Measurements from ENCODE around the gene C11orf21.

Gene C11orf21

GRCh38 chr11:2263724-2264360, 37.9 kb downstream of the C11orf21 start:
- no peaks in the 10 kb centered on the region for H3K9me2 ChIP-seq (replicated peaks; ENCODE audit: control insufficient read depth, low read length)
- H3K4me3 ChIP-seq (ENCODE audit: low read length): no peak overlapping the region
- no peak overlapping the region for H3K4me2 ChIP-seq (ENCODE audit: low read length)
- no peaks in the 10 kb centered on the region for H3K9me3 ChIP-seq (ENCODE audit: control insufficient read depth, insufficient read depth, low read length)
- H3K36me3 ChIP-seq (ENCODE audit: control insufficient read depth, low read length): no peaks in the 10 kb centered on the region
- H3K79me2 ChIP-seq (ENCODE audit: control insufficient read depth, low read length): no peaks in the 10 kb centered on the region
- no peaks in the 10 kb centered on the region for H4K20me1 ChIP-seq (ENCODE audit: control insufficient read depth, insufficient read depth, low read depth, low read length)
- H3K27ac ChIP-seq (ENCODE audit: low read depth, low read length): no peak overlapping the region
- no peak for TF ChIP-seq EZH2phosphoT487 (IDR thresholded peaks at IDR 0.05; ENCODE audit: borderline replicate concordance, low read length)
- TF ChIP-seq, protein P1, sequence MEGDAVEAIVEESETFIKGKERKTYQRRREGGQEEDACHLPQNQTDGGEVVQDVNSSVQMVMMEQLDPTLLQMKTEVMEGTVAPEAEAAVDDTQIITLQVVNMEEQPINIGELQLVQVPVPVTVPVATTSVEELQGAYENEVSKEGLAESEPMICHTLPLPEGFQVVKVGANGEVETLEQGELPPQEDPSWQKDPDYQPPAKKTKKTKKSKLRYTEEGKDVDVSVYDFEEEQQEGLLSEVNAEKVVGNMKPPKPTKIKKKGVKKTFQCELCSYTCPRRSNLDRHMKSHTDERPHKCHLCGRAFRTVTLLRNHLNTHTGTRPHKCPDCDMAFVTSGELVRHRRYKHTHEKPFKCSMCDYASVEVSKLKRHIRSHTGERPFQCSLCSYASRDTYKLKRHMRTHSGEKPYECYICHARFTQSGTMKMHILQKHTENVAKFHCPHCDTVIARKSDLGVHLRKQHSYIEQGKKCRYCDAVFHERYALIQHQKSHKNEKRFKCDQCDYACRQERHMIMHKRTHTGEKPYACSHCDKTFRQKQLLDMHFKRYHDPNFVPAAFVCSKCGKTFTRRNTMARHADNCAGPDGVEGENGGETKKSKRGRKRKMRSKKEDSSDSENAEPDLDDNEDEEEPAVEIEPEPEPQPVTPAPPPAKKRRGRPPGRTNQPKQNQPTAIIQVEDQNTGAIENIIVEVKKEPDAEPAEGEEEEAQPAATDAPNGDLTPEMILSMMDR (IDR thresholded peaks at IDR 0.05; ENCODE audit: low read depth, low read length, poor library complexity, severe bottlenecking): no peak
- H3K4me1 ChIP-seq (ENCODE audit: control insufficient read depth, low read length): peaks cover 17% of the 10 kb centered on the region
- H3F3A ChIP-seq (ENCODE audit: control insufficient read depth, insufficient read depth): peaks cover 3% of the 10 kb centered on the region; the same call in 1 of the 2 replicates
- H3K27me3 ChIP-seq (ENCODE audit: control insufficient read depth, low read length): peaks cover 5% of the 10 kb centered on the region

GRCh38 chr11:2263071-2263565, 38.6 kb downstream of the C11orf21 start:
- no peaks in the 10 kb centered on the region for H3K36me3 ChIP-seq (ENCODE audit: control insufficient read depth, low read length)
- no peak overlapping the region for H3K4me3 ChIP-seq (ENCODE audit: low read length)
- peaks cover 17% of the 10 kb centered on the region for H3K4me1 ChIP-seq (ENCODE audit: control insufficient read depth, low read length)
- no peak overlapping the region for H3K27ac ChIP-seq (ENCODE audit: low read depth, low read length)
- TF ChIP-seq, protein P1 (IDR thresholded peaks at IDR 0.05; ENCODE audit: low read depth, low read length, poor library complexity, severe bottlenecking): no peak
- TF ChIP-seq EZH2phosphoT487 (IDR thresholded peaks at IDR 0.05; ENCODE audit: borderline replicate concordance, low read length): no peak
- no peaks in the 10 kb centered on the region for H4K20me1 ChIP-seq (ENCODE audit: control insufficient read depth, insufficient read depth, low read depth, low read length)
- H3K9me3 ChIP-seq (ENCODE audit: control insufficient read depth, insufficient read depth, low read length): no peaks in the 10 kb centered on the region
- H3K4me2 ChIP-seq (ENCODE audit: low read length): no peak overlapping the region
- no peaks in the 10 kb centered on the region for H3K27me3 ChIP-seq (ENCODE audit: control insufficient read depth, low read length)
- no peaks in the 10 kb centered on the region for H3K79me2 ChIP-seq (ENCODE audit: control insufficient read depth, low read length)
- peaks cover 3% of the 10 kb centered on the region; the same call in 1 of the 2 replicates for H3F3A ChIP-seq (ENCODE audit: control insufficient read depth, insufficient read depth)
- H3K9me2 ChIP-seq (replicated peaks; ENCODE audit: control insufficient read depth, low read length): no peaks in the 10 kb centered on the region

DNA sequence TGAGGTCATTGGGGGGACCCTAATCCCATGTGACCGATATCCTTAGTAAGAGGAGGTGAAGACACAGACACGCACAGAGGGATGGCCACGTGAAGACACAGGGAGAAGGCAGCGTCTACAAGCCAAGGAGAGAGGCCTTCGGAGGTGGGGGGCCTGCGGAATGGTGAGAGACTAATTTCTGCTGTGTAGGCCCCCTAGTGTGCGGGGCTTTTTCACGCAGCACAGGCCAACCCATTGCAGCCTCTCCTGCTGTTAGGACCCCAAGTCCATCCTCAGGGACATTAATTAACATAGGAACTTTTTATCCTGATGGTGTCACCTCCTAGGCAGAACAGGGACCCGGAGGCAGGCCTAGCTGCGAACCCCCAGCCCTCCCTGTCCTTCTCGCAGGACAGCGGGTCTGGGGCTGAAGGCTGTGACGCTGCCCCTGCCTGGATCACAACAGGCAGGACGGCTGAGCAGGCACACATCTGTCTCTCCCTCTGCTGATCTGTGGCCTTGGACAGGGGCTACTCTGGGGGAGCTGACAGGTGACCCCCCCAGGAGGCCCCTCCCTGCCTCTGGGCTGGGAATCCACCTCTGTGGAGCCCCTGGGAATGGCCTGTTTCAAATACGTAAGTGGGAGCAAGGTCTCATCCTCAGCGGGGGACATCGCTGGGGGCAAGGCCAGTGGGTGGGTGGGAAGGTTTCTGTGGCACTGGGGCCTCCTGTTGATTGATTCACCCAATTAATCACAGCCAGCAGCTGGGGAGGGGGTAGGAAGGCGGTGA, 39.2 kb downstream of the C11orf21 start:
- no peaks in the 10 kb centered on the region for H3K79me2 ChIP-seq (ENCODE audit: control insufficient read depth, low read length)
- H3K9me3 ChIP-seq (ENCODE audit: control insufficient read depth, insufficient read depth, low read length): no peaks in the 10 kb centered on the region
- peaks cover 3% of the 10 kb centered on the region; the same call in 1 of the 2 replicates for H3F3A ChIP-seq (ENCODE audit: control insufficient read depth, insufficient read depth)
- no peaks in the 10 kb centered on the region for H3K36me3 ChIP-seq (ENCODE audit: control insufficient read depth, low read length)
- H3K4me2 ChIP-seq (ENCODE audit: low read length): no peak overlapping the region
- H3K27ac ChIP-seq (ENCODE audit: low read depth, low read length): no peak overlapping the region
- H3K27me3 ChIP-seq (ENCODE audit: control insufficient read depth, low read length): no peaks in the 10 kb centered on the region
- no peak overlapping the region for H3K4me3 ChIP-seq (ENCODE audit: low read length)
- H3K9me2 ChIP-seq (replicated peaks; ENCODE audit: control insufficient read depth, low read length): no peaks in the 10 kb centered on the region
- H4K20me1 ChIP-seq (ENCODE audit: control insufficient read depth, insufficient read depth, low read depth, low read length): no peaks in the 10 kb centered on the region
- H3K4me1 ChIP-seq (ENCODE audit: control insufficient read depth, low read length): peaks cover 17% of the 10 kb centered on the region
- no peak for TF ChIP-seq EZH2phosphoT487 (IDR thresholded peaks at IDR 0.05; ENCODE audit: borderline replicate concordance, low read length)
- TF ChIP-seq, protein P1 (IDR thresholded peaks at IDR 0.05; ENCODE audit: low read depth, low read length, poor library complexity, severe bottlenecking): no peak
